T-helper 1 cell treated with Interleukin-12 subunit alpha and Interleukin-12 subunit beta and Interleukin-4 antibody, amounts not matched to agents 30 ng/mL and 1 ng/mL, for 36 hours (primary cell): ENCODE data around the gene CHCHD6. TPM values are rescaled to one million over a fixed set of nuclear protein-coding genes. Genes with fewer than 3 reads are reported as not detected.

Experiments
- intact Hi-C: fragments of 100-400 bp; cut with micrococcal nuclease; formaldehyde crosslinking; loops from one replicate; pipeline ENCODE4 v1.15.1; 2024
- total RNA-seq: library from RNA; stranded (reverse); gene quantifications from 2 replicates; pipeline ENCODE4 v1.2.3, GENCODE V29; 2022

CHCHD6 gene
- total RNA-seq, 1 donor from 2014 or later = 5.2 TPM

GRCh38 chr3:127002195-127003174 is 298.4 kb downstream of the CHCHD6 start:
- intact Hi-C loops = no loop called here

- intact Hi-C loops = no loop called here
These were observed 299.1 kb downstream of the CHCHD6 start for GRCh38 chr3:127003175-127003555.

- intact Hi-C loops = no loop called here
These were observed 299.7 kb downstream of the CHCHD6 start for GRCh38 chr3:127003601-127004280.

- intact Hi-C loops = no loop called here
These were observed 300.8 kb downstream of the CHCHD6 start for GRCh38 chr3:127004641-127005397.

- intact Hi-C loops = no loop called here
These were observed 301.9 kb downstream of the CHCHD6 start for GRCh38 chr3:127005864-127006500.

GRCh38 chr3:127006781-127007436 is 302.9 kb downstream of the CHCHD6 start:
- intact Hi-C loops = no loop called here

- intact Hi-C loops = no loop called here
These were observed 304.2 kb downstream of the CHCHD6 start for GRCh38 chr3:127008236-127008635.

- intact Hi-C loops = no loop called here
These were observed 305.5 kb downstream of the CHCHD6 start for GRCh38 chr3:127009531-127009930.

Other genes starting within 250 kb of the CHCHD6 start
- gene ZXDC, start 228.3 kb upstream of the CHCHD6 start, total RNA-seq = 32.5 and 32.6 TPM in 2 replicates
- not detected in 2 replicates for gene UROC1, start 186.5 kb upstream of the CHCHD6 start, total RNA-seq
- gene CHST13, start 180.1 kb upstream of the CHCHD6 start, total RNA-seq = not detected in 2 replicates
- gene C3orf22, start 145.3 kb upstream of the CHCHD6 start, total RNA-seq = not detected in 2 replicates
- 0.24 and 0.81 TPM in 2 replicates for gene TXNRD3, start 49.1 kb upstream of the CHCHD6 start, total RNA-seq